GM21526 (cell line): ENCODE data around the gene ENG.

ENCODE experiments used
- ATAC-seq: cut with Tn5 transposase; IDR thresholded peaks from one replicate; pipeline ENCODE4 v1.9.1; 2021; ENCODE audit warnings: moderate library complexity; ENCODE audit not compliant: unreplicated experiment, low FRiP score

Gene ENG

GRCh38 chr9:127866535-127866934, 12.1 kb upstream of the ENG start:
- no peak for ATAC-seq

GRCh38 chr9:127865645-127866464, 11.4 kb upstream of the ENG start:
- ATAC-seq = no peak

- ATAC-seq = no peak
Observed at GRCh38 chr9:127863191-127863621, 8.7 kb upstream of the ENG start.

GRCh38 chr9:127862075-127863011, 7.9 kb upstream of the ENG start:
- no peak for ATAC-seq

- ATAC-seq = no peak
Observed at GRCh38 chr9:127860779-127861178, 6.3 kb upstream of the ENG start.

GRCh38 chr9:127860260-127860659, 5.8 kb upstream of the ENG start:
- ATAC-seq = no peak

- ATAC-seq = no peak
Observed at GRCh38 chr9:127858041-127858512, 3.6 kb upstream of the ENG start.

GRCh38 chr9:127857278-127857677, 2.8 kb upstream of the ENG start:
- ATAC-seq = no peak

GRCh38 chr9:127856729-127857116, 2.3 kb upstream of the ENG start:
- ATAC-seq = no peak

GRCh38 chr9:127856094-127856728, 1.8 kb upstream of the ENG start:
- no peak for ATAC-seq

- ATAC-seq = no peak
Observed at GRCh38 chr9:127855522-127855921, 1.1 kb upstream of the ENG start.

- ATAC-seq = no peak
Observed at GRCh38 chr9:127854960-127855359, 502 bp upstream of the ENG start.

- ATAC-seq = no peak
Observed at GRCh38 chr9:127853312-127854183, 910 bp downstream of the ENG start.

GRCh38 chr9:127852829-127853228, 1.6 kb downstream of the ENG start:
- ATAC-seq = no peak

GRCh38 chr9:127850286-127850830, 4.1 kb downstream of the ENG start:
- no peak for ATAC-seq

GRCh38 chr9:127848756-127849504, 5.5 kb downstream of the ENG start:
- ATAC-seq = no peak

GRCh38 chr9:127847833-127848755, 6.4 kb downstream of the ENG start:
- no peak for ATAC-seq

- no peak for ATAC-seq
Observed at GRCh38 chr9:127847178-127847510, 7.3 kb downstream of the ENG start.
